Urothelium cell line (cell line): Measurements from ENCODE around the gene PCP2.

ENCODE experiments used
- DNase-seq: peaks from one replicate; pipeline ENCODE4 v3.0.0; 2011; ENCODE audit warnings: low spot score, mixed read lengths
- FAIRE-seq: peaks from 2 replicates; lab custom pipeline; 2011; peaks lifted over from hg19 to GRCh38; lab: Jason Lieb, UNC

PCP2 gene

GRCh38 chr19:7602240-7602934 lies 31.1 kb downstream of the PCP2 start:
- FAIRE-seq (no peak), DNase-seq (no peak)

DNA sequence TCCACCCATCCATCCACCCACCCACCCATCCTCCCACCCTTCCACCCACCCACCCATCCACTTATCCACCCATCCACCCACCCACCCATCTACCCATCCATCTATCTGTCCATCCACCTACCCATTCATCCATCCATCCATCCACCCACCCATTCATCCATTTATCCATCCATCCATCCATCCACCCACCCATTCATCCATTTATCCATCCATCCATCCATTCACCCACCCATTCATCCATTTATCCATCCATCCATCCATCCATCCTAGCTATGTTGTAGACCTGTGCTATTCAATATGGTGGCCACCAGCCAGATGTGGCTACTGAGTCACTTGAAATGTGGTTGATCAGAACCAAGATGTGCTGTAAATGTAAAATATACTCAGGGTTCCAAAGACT lies 32.8 kb downstream of the PCP2 start:
- DNase-seq = no peak
- FAIRE-seq = no peak

GRCh38 chr19:7598180-7598579 lies 35.3 kb downstream of the PCP2 start:
- FAIRE-seq = no peak

DNA sequence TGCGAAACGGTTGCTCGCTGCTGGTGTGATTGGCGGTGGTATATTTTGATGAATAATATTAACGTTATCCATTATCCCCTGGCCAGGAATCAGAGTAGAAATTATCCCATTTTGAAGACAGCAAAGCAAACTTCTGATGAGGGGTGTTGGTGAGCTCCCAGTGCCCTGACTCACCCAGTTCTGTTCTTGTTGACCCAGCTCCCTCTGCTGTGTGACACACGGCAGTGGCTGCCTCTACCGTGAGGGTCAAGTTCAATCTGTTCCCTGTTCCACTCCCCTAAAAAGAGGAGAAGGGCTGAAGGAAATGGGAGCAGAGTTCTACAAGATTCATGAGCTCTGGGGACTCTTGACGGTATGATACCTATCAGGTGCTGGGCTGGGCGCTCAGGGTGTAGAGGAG lies 35.8 kb downstream of the PCP2 start:
- no peak for DNase-seq
- no peak for FAIRE-seq

More at GRCh38 chr19:7598180-7598579, 35.3 kb downstream of the PCP2 start:
- no peak for DNase-seq

GRCh38 chr19:7596211-7596937 lies 37.1 kb downstream of the PCP2 start:
- no peak for FAIRE-seq
- no peak for DNase-seq

GRCh38 chr19:7595466-7596133 lies 37.9 kb downstream of the PCP2 start, which contains the start of gene CAMSAP3:
Gene CAMSAP3 (plus strand): TSS chr19:7595863. CDS start chr19:7596003, 140 bp downstream.
- FAIRE-seq (no peak), DNase-seq (peak; percentile 74)

DNA sequence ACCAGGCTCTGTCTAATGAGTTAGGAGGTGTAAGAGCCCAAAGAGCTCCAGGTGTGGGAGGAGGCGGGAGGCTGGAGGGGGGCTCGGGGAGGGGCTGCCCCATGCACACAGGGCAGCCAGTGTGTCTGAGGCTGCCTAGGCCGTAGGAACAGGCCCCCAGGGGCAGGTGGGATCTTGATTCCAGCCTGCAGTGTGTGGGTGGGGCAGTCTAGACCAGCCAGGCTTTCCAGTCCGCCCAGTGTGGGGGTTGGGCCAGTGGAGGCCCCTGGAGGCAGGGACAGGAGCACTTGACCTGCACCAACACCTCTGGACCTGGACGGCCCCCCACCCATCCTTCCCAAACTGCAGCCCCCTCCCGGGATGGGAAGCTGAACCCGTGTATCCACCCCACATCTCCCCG lies 43.3 kb downstream of the PCP2 start:
- DNase-seq = no peak
- no peak for FAIRE-seq

GRCh38 chr19:7589822-7590221 lies 43.7 kb downstream of the PCP2 start:
- DNase-seq (no peak), FAIRE-seq (no peak)

GRCh38 chr19:7582446-7582845 lies 51.1 kb downstream of the PCP2 start:
- no peak for FAIRE-seq
- no peak for DNase-seq
